Activated naive CD4-positive, alpha-beta T cell treated with Interleukin-2 at 50 U/mL for 16 hours (primary cell): Measurements from ENCODE around the gene FOXP4.

Source experiments
- DNase-seq: peaks from one replicate; pipeline ENCODE4 v3.0.0-alpha.2; 2020

FOXP4 gene

DNA sequence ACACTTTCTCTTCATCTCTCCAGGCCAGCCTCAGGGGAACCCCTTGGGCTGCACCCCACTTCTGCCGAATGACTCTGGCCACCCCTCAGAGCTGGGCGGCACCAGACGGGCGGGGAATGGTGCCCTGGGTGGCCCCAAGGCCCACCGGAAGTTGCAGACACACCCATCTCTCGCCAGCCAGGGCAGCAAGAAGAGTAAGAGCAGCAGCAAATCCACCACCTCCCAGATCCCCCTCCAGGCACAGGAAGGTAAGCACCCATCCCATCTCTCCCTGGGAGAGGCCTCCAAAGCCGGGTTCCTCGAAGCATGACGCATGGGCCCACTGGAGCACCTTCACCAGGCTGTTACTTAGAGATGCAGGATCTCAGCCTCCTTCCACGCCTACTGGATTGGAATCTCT lies 103.4 kb downstream of the FOXP4 start:
- no peak for DNase-seq

- DNase-seq = no peak
Observed at GRCh38 chr6:41650120-41650519, 103.9 kb downstream of the FOXP4 start.

DNA sequence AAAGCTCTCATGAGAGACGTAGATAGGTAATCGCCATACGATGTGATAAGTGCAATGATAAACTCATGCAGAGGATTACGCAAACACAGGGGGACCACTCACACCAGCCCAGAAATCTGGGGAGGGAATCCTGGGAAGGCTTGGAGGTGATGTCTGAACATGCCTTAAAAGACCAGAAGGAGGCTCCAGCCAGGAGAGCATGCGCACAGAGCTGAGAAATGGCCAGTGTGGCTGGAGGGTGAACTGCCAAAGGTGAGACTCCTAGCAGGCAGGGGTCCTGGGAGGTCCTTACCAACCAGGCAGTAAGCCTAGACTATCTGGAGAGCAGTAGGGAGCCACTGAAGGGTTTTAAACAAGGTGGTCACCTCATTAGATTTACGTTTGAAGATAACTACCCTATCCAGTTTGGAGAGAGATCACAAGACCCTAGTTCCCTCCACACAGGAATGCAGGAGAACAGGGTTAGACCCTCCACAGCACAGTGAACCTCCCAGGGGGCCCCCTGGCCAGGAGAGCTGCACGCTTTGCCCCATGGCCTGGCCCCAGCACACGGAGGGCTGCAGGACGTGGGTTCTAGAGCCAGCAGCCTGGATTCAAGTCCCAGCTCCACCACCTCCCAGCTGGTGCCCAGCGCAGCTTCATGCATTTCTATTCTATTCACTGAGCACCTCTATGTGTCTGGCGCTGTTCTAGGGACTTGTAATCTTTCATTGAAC lies 105.2 kb downstream of the FOXP4 start:
- DNase-seq = no peak
